Body of pancreas (tissue), 4 donors: ENCODE results near the gene XRN2. TPM values are rescaled to one million over a fixed set of nuclear protein-coding genes. Genes with fewer than 3 reads are reported as not detected.

ENCODE experiments used
- ATAC-seq: fragments of 150-250 bp; one replicate; pipeline ENCODE4 v1.9.1; 2016
- DNase-seq, 4 donors: peaks; one replicate each; pipeline ENCODE4 v3.0.0-alpha.2; 2019
- H3K27ac ChIP-seq, 4 donors: fragments of 200-600 bp; sonication (generic); 1 replicate in 3 of 4; 2 replicates in 1 of 4; pipeline versions ENCODE4 v1.5.1 to v1.6.1; 2016 to 2019; ENCODE audit warnings: mild to moderate bottlenecking in 1 of 4, mixed read lengths in 1 of 4, moderate library complexity in 1 of 4
- H3K27me3 ChIP-seq, 2 donors: fragments of 200-600 bp; sonication (generic); one replicate each; pipeline ENCODE4 v1.6.0; 2016; ENCODE audit warnings: mild to moderate bottlenecking in 1 of 2
- H3K36me3 ChIP-seq, 2 donors: fragments of 200-600 bp; sonication (generic); replicated peaks in 1 of 2; 2 replicates each; pipeline ENCODE4 v1.5.1; 2016; ENCODE audit warnings: low read depth in 2 of 2; ENCODE audit not compliant: insufficient read depth in 1 of 2
- H3K4me1 ChIP-seq: fragments of 200-600 bp; sonication (generic); one replicate; pipeline ENCODE4 v1.6.0; 2016
- H3K4me3 ChIP-seq, 2 donors: fragments of 200-600 bp; sonication (generic); 1 replicate in 1 of 2; 2 replicates in 1 of 2; pipeline ENCODE4 v1.5.1; 2016 to 2019
- H3K9me3 ChIP-seq, 3 donors: fragments of 200-600 bp; sonication (generic); 1 replicate in 2 of 3; 2 replicates in 1 of 3; pipeline ENCODE4 v1.5.1; 2016
- CTCF ChIP-seq, 7 experiments: fragments of 450-650 bp in 4 of 7; fragments of 200-600 bp in 3 of 7; sonication (generic) in 3 of 7; IDR thresholded peaks; one replicate each; pipeline ENCODE4 v1.5.1; 2016 to 2019; ENCODE audit warnings: antibody characterized with exemption in 7 of 7
- POLR2A ChIP-seq, 3 donors: fragments of 450-650 bp; IDR thresholded peaks; one replicate each; pipeline ENCODE4 v1.6.1; 2016; ENCODE audit warnings: antibody characterized with exemption in 3 of 3, mild to moderate bottlenecking in 2 of 3
- WGBS, 2 donors: methylation state at CpG; one replicate each; pipeline ENCODE4 v1.1.5; 2017; 5-methylcytosine and 5-hydroxymethylcytosine counted together
- intact Hi-C: fragments of 100-400 bp; cut with DNase I; formaldehyde crosslinking; loops from one replicate; pipeline ENCODE4 v1.15.1; 2023
- total RNA-seq, 2 donors: library from RNA; depleted of rRNA; stranded (reverse); fragments of >200 nt; gene quantifications; one replicate each; pipeline ENCODE4 v1.1.0, GENCODE V29; 2016

Gene XRN2
- total RNA-seq, 2 donors from 2014 or later, result 26.0 to 32.9 TPM

- Histone ChIP-seq H3K4me1 (no peaks in the 10 kb centered on the region), H3K9me3 (no peaks in the 10 kb centered on the region), H3K27me3 (no peaks in the 10 kb centered on the region), H3K4me3 (no peak overlapping the region), H3K36me3 (no peaks in the 10 kb centered on the region), H3K27ac (no peak overlapping the region)
- ATAC-seq, result no peak
- DNase-seq, result no peak
- TF ChIP-seq POLR2A (IDR thresholded peaks at IDR 0.05) (no peak), CTCF (IDR thresholded peaks at IDR 0.05) (no peak)
- intact Hi-C loops, result no loop called here
- 67 to 80% methylated on average over 2 of the region's 2 CpGs for WGBS, 2 donors
Measured at GRCh38 chr20:21291026-21291425, 12.1 kb upstream of the XRN2 start.

GRCh38 chr20:21294755-21295154 is 8.4 kb upstream of the XRN2 start:
- 42 to 48% methylated on average over 5 of the region's 5 CpGs for WGBS, 2 donors
- intact Hi-C loops, result no loop called here

GRCh38 chr20:21301940-21302663 is 1.0 kb upstream of the XRN2 start:
- TF ChIP-seq CTCF (IDR thresholded peaks at IDR 0.05), result no peak
- no peak for TF ChIP-seq POLR2A (IDR thresholded peaks at IDR 0.05)
- H3K4me1 ChIP-seq, result peaks cover 14% of the 10 kb centered on the region
- H3K27ac ChIP-seq, result peak overlapping the region in 3 of 4 donors; percentile 81 to 98 (median 96)
- H3K27me3 ChIP-seq, result no peaks in the 10 kb centered on the region
- DNase-seq, result no peak
- intact Hi-C loops, result no loop called here
- H3K4me3 ChIP-seq, result peak overlapping the region in 1 of 2 donors; percentile 64
- H3K9me3 ChIP-seq, result no peaks in the 10 kb centered on the region
- H3K36me3 ChIP-seq, result no peaks in the 10 kb centered on the region
- no peak for ATAC-seq
- WGBS, 2 donors, result 54 to 55% methylated on average over 9 of the region's 9 CpGs

More at GRCh38 chr20:21294755-21295154, 8.4 kb upstream of the XRN2 start:
- Histone ChIP-seq H3K36me3 (no peaks in the 10 kb centered on the region), H3K27ac (no peak overlapping the region), H3K4me1 (no peaks in the 10 kb centered on the region), H3K27me3 (no peaks in the 10 kb centered on the region), H3K4me3 (no peak overlapping the region), H3K9me3 (no peaks in the 10 kb centered on the region)
- DNase-seq (no peak), ATAC-seq (no peak)
- TF ChIP-seq CTCF (IDR thresholded peaks at IDR 0.05), result no peak
- no peak for TF ChIP-seq POLR2A (IDR thresholded peaks at IDR 0.05)

- no peaks in the 10 kb centered on the region for H3K9me3 ChIP-seq
- intact Hi-C loops, result no loop called here
- 2 to 4% methylated on average over 12 of the region's 12 CpGs for WGBS, 2 donors
- H3K27me3 ChIP-seq, result no peaks in the 10 kb centered on the region
- no peaks in the 10 kb centered on the region for H3K36me3 ChIP-seq
- ATAC-seq (peak; percentile 43), DNase-seq (no peak)
- TF ChIP-seq CTCF (IDR thresholded peaks at IDR 0.05) (no peak), POLR2A (IDR thresholded peaks at IDR 0.05) (no peak)
- H3K4me1 ChIP-seq, result peaks cover 14% of the 10 kb centered on the region
- peak overlapping the region; percentile 64 to 72 for H3K4me3 ChIP-seq
- H3K27ac ChIP-seq, result peak overlapping the region; percentile 81 to 98 (median 89)
Measured at GRCh38 chr20:21302664-21303060, 469 bp upstream of the XRN2 start.
